Liver (tissue), 9 donors: ENCODE data around the gene PTGES. TPM values are rescaled to one million over a fixed set of nuclear protein-coding genes. Genes with fewer than 3 reads are reported as not detected.

Experiments used
- DNase-seq: peaks from one replicate; pipeline ENCODE4 v3.0.0-alpha.2; 2017; ENCODE audit warnings: low spot score
- H3K27ac ChIP-seq, 2 donors: one replicate each; pipeline ENCODE4 v1.7.0; 2013; ENCODE audit warnings: inconsistent platforms in 2 of 2, low read length in 2 of 2, control low read depth in 1 of 2, low read depth in 1 of 2, mild to moderate bottlenecking in 1 of 2
- H3K27me3 ChIP-seq, 4 donors: one replicate each; pipeline versions ENCODE4 v1.6.1 to v1.7.0; 2013; ENCODE audit warnings: low read length in 3 of 4, inconsistent platforms in 1 of 4, mild to moderate bottlenecking in 1 of 4, moderate library complexity in 1 of 4; ENCODE audit not compliant: control insufficient read depth in 4 of 4, insufficient read depth in 4 of 4
- H3K36me3 ChIP-seq, 4 donors: one replicate each; pipeline versions ENCODE4 v1.6.1 to v1.7.0; 2013; ENCODE audit warnings: low read length in 3 of 4, mild to moderate bottlenecking in 3 of 4, low read depth in 1 of 4, moderate library complexity in 1 of 4; ENCODE audit not compliant: control insufficient read depth in 4 of 4, insufficient read depth in 3 of 4
- H3K4me1 ChIP-seq, 4 donors: one replicate each; pipeline versions ENCODE4 v1.6.1 to v1.7.0; 2013; ENCODE audit warnings: low read length in 3 of 4, mild to moderate bottlenecking in 3 of 4, moderate library complexity in 1 of 4; ENCODE audit not compliant: control insufficient read depth in 4 of 4, insufficient read depth in 4 of 4
- H3K4me3 ChIP-seq, 3 donors: one replicate each; pipeline versions ENCODE4 v1.6.1 to v1.7.0; 2013; ENCODE audit warnings: low read length in 3 of 3, control low read depth in 1 of 3, low read depth in 1 of 3, mild to moderate bottlenecking in 1 of 3
- H3K9ac ChIP-seq, 2 donors: one replicate each; pipeline ENCODE4 v1.7.0; 2013; ENCODE audit warnings: low read length in 2 of 2, mild to moderate bottlenecking in 2 of 2, moderate library complexity in 2 of 2, control low read depth in 1 of 2, low read depth in 1 of 2
- H3K9me3 ChIP-seq, 4 donors: one replicate each; pipeline versions ENCODE4 v1.6.1 to v1.7.0; 2013; ENCODE audit warnings: low read length in 3 of 4; ENCODE audit not compliant: control insufficient read depth in 4 of 4
- EGR1 ChIP-seq, 2 donors: IDR thresholded peaks; 2 replicates each; pipeline ENCODE4 v1.6.1; 2016 to 2018; ENCODE audit warnings: antibody characterized with exemption in 2 of 2, low read depth in 2 of 2
- FOXA1 ChIP-seq: IDR thresholded peaks from 2 replicates; pipeline ENCODE4 v1.6.1; 2016; ENCODE audit warnings: antibody characterized with exemption
- FOXA2 ChIP-seq: IDR thresholded peaks from 2 replicates; pipeline ENCODE4 v1.6.1; 2016; ENCODE audit warnings: antibody characterized with exemption
- GABPA ChIP-seq, 2 donors: IDR thresholded peaks in 1 of 2; conservative IDR thresholded peaks in 1 of 2; 2 replicates each; pipeline ENCODE4 v1.6.1; 2016; ENCODE audit warnings: antibody characterized with exemption in 2 of 2, mild to moderate bottlenecking in 1 of 2, moderate library complexity in 1 of 2
- HNF4G ChIP-seq: IDR thresholded peaks from 2 replicates; pipeline ENCODE4 v1.6.1; 2016; ENCODE audit warnings: antibody characterized with exemption
- JUND ChIP-seq, 2 donors: IDR thresholded peaks; 2 replicates each; pipeline ENCODE4 v1.6.1; 2016; ENCODE audit warnings: antibody characterized with exemption in 2 of 2
- RAD21 ChIP-seq, 2 donors: IDR thresholded peaks; 2 replicates each; pipeline ENCODE4 v1.6.1; 2016; ENCODE audit warnings: antibody characterized with exemption in 2 of 2, mild to moderate bottlenecking in 2 of 2
- RXRA ChIP-seq, 2 donors: IDR thresholded peaks; 2 replicates each; pipeline ENCODE4 v1.6.1; 2017 to 2018; ENCODE audit warnings: antibody characterized with exemption in 2 of 2, mild to moderate bottlenecking in 1 of 2
- SP1 ChIP-seq: IDR thresholded peaks from 2 replicates; pipeline ENCODE4 v1.6.1; 2018; ENCODE audit warnings: antibody characterized with exemption, mild to moderate bottlenecking
- TAF1 ChIP-seq: conservative IDR thresholded peaks from 2 replicates; pipeline ENCODE4 v1.6.1; 2016; ENCODE audit warnings: antibody characterized with exemption, mild to moderate bottlenecking
- YY1 ChIP-seq: IDR thresholded peaks from 2 replicates; pipeline ENCODE4 v1.6.1; 2016; ENCODE audit warnings: antibody characterized with exemption, mild to moderate bottlenecking
- WGBS: extraction: QIAGEN DNeasy Blood & Tissue Kit; methylation state at CpG from one replicate; pipeline ENCODE4 v1.1.7; 2013; 5-methylcytosine and 5-hydroxymethylcytosine counted together
- polyA plus RNA-seq, 2 donors: library from polyadenylated mRNA; stranded (reverse) in 1 of 2; unstranded in 1 of 2; fragments of 200-250 nt in 1 of 2; fragments of >200 nt in 1 of 2; fragmentation: Nextera tagmentation in 1 of 2; extraction: Ambion mirVana in 1 of 2; gene quantifications; one replicate each; pipeline versions ENCODE4 v1.2.1 to v1.2.3, GENCODE V29; 2013 to 2015
- total RNA-seq, 2 donors: library from RNA; depleted of rRNA; stranded (reverse); fragments of >200 nt; gene quantifications; one replicate each; pipeline ENCODE4 v1.2.3, GENCODE V29; 2014
- TF ChIP-seq, protein P1 (sequence below): IDR thresholded peaks from 2 replicates; pipeline ENCODE4 v1.6.1; 2016; ENCODE audit warnings: antibody characterized with exemption
- TF ChIP-seq, protein P2 (sequence below): fragments of 150-350 bp; IDR thresholded peaks from 2 replicates; pipeline ENCODE4 v1.5.1; 2017; ENCODE audit warnings: improper control_type of control experiment, low read depth, low read length; ENCODE audit not compliant: missing input control
- TF ChIP-seq, protein P3 (sequence below): IDR thresholded peaks from 2 replicates; pipeline ENCODE4 v1.6.1; 2016; ENCODE audit warnings: antibody characterized with exemption, mild to moderate bottlenecking
- donor health status: healthy.
- donor health status: healthy.
- donor health status: healthy.
- donor health status: healthy.
- donor health status: healthy.

The PTGES gene
- total and polyA plus RNA-seq, 4 donors, result 0.07 to 0.47 (median 0.17) TPM; not detected in 1

DNA sequence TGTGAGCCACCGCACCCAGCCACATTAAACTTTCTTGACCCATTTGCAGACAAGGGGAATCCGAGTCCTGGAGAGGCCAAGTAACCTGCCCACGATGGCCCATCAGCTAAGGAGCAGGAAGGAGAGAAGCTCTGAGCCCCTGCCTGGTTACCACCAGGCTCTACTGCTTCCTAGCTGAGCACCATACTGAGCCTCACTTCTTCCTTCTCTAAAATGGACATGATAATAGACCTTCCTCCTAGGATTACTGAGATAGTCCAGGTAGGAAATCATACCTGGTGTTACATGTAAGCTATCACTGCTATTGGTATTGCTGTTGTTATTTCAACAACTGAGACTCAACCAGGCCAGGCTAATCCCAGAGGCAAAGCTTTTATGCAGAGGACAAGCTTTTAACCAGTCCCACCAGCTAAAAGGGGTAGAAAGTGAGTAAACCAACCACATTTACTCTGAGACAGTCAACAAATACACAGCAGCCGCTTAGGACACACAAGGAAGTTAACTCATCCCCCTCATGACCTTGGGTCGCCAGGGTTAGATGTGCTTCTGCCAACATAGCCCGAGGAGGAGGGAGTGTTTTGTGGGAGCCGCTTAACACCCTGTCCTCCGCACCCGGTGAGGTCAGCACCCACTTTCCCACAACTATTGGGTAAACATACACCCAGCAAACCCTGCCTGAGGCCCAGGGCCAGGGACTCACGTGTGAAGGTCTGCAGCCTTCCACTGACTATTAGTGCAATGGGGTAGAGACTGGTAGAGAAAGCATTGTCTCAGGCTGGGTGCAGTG is 20.6 kb upstream of the PTGES start:
- H3K9ac ChIP-seq, result no peak overlapping the region
- no peaks in the 10 kb centered on the region for H3K27me3 ChIP-seq
- DNase-seq, result no peak
- TF ChIP-seq RXRA (IDR thresholded peaks at IDR 0.05) (no peak), FOXA2 (no peak), EGR1 (IDR thresholded peaks at IDR 0.05; ENCODE audit: low read depth in 2 of 2) (no peak), TAF1 (no peak), SP1 (no peak)
- H3K4me1 ChIP-seq, result no peaks in the 10 kb centered on the region
- 50% methylated on average over 10 of the region's 10 CpGs for WGBS
- no peak overlapping the region for H3K27ac ChIP-seq
- H3K9me3 ChIP-seq, result no peaks in the 10 kb centered on the region
- no peaks in the 10 kb centered on the region for H3K36me3 ChIP-seq
- H3K4me3 ChIP-seq, result no peak overlapping the region

DNA sequence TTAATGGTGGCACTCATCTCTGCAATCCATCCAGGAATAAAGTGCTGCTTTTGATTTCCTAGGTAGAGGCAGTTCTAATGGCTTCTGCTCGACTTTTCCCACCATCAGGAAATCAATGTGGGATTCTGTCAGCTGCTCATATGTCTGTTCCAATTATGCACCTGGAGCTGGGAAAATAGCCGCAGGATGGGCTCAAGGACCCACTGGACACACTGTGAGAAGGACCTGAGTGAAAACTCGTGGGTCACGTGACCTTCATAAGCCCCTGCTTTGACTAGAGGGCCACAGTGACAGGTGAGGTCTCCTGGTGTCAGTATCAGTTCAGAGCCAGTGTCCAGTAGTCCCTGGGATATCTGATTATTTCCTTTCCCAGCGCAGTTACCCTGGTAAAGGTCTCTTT is 17.9 kb upstream of the PTGES start:
- Histone ChIP-seq H3K9ac (no peak overlapping the region), H3K4me1 (no peaks in the 10 kb centered on the region), H3K4me3 (no peak overlapping the region), H3K27me3 (no peaks in the 10 kb centered on the region), H3K9me3 (no peaks in the 10 kb centered on the region), H3K36me3 (no peaks in the 10 kb centered on the region), H3K27ac (no peak overlapping the region)
- TF ChIP-seq RAD21 (IDR thresholded peaks at IDR 0.05) (no peak), HNF4G (no peak), FOXA2 (no peak), TAF1 (no peak), JUND (IDR thresholded peaks at IDR 0.05) (no peak), GABPA (IDR thresholded peaks at IDR 0.05 in 1 of 2, conservative IDR thresholded peaks at IDR 0.05 in 1 of 2) (no peak)
- TF ChIP-seq, protein P1, sequence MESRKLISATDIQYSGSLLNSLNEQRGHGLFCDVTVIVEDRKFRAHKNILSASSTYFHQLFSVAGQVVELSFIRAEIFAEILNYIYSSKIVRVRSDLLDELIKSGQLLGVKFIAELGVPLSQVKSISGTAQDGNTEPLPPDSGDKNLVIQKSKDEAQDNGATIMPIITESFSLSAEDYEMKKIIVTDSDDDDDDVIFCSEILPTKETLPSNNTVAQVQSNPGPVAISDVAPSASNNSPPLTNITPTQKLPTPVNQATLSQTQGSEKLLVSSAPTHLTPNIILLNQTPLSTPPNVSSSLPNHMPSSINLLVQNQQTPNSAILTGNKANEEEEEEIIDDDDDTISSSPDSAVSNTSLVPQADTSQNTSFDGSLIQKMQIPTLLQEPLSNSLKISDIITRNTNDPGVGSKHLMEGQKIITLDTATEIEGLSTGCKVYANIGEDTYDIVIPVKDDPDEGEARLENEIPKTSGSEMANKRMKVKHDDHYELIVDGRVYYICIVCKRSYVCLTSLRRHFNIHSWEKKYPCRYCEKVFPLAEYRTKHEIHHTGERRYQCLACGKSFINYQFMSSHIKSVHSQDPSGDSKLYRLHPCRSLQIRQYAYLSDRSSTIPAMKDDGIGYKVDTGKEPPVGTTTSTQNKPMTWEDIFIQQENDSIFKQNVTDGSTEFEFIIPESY, result no peak
- TF ChIP-seq, protein P2, sequence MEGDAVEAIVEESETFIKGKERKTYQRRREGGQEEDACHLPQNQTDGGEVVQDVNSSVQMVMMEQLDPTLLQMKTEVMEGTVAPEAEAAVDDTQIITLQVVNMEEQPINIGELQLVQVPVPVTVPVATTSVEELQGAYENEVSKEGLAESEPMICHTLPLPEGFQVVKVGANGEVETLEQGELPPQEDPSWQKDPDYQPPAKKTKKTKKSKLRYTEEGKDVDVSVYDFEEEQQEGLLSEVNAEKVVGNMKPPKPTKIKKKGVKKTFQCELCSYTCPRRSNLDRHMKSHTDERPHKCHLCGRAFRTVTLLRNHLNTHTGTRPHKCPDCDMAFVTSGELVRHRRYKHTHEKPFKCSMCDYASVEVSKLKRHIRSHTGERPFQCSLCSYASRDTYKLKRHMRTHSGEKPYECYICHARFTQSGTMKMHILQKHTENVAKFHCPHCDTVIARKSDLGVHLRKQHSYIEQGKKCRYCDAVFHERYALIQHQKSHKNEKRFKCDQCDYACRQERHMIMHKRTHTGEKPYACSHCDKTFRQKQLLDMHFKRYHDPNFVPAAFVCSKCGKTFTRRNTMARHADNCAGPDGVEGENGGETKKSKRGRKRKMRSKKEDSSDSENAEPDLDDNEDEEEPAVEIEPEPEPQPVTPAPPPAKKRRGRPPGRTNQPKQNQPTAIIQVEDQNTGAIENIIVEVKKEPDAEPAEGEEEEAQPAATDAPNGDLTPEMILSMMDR, result no peak
- 87% methylated on average over 5 of the region's 5 CpGs for WGBS
- DNase-seq, result no peak

DNA sequence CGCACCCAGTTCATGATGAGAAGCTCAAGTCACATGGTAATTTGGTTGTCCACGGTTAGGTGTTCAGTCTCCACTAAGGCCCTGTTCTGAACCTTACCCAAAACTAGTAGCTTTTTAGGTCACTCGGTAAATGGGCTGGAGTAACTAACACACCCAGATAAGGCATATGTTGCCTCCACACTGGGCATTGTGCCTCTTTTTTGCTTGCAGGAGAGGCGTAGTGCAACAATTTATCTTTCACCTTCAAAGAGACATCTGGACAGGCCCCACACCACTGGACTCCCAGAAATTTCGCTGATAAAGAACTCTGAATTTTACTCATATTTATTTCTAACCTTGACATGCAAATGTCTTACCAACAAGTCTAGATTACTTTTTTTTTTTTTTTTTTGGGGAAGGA is 16.8 kb upstream of the PTGES start:
- Histone ChIP-seq H3K4me1 (no peaks in the 10 kb centered on the region), H3K27me3 (no peaks in the 10 kb centered on the region), H3K9me3 (no peaks in the 10 kb centered on the region), H3K27ac (no peak overlapping the region), H3K9ac (no peak overlapping the region), H3K36me3 (no peaks in the 10 kb centered on the region), H3K4me3 (no peak overlapping the region)
- no peak for DNase-seq
- TF ChIP-seq FOXA1 (no peak), YY1 (no peak), FOXA2 (no peak), EGR1 (IDR thresholded peaks at IDR 0.05; ENCODE audit: low read depth in 2 of 2) (no peak)
- TF ChIP-seq, protein P3, sequence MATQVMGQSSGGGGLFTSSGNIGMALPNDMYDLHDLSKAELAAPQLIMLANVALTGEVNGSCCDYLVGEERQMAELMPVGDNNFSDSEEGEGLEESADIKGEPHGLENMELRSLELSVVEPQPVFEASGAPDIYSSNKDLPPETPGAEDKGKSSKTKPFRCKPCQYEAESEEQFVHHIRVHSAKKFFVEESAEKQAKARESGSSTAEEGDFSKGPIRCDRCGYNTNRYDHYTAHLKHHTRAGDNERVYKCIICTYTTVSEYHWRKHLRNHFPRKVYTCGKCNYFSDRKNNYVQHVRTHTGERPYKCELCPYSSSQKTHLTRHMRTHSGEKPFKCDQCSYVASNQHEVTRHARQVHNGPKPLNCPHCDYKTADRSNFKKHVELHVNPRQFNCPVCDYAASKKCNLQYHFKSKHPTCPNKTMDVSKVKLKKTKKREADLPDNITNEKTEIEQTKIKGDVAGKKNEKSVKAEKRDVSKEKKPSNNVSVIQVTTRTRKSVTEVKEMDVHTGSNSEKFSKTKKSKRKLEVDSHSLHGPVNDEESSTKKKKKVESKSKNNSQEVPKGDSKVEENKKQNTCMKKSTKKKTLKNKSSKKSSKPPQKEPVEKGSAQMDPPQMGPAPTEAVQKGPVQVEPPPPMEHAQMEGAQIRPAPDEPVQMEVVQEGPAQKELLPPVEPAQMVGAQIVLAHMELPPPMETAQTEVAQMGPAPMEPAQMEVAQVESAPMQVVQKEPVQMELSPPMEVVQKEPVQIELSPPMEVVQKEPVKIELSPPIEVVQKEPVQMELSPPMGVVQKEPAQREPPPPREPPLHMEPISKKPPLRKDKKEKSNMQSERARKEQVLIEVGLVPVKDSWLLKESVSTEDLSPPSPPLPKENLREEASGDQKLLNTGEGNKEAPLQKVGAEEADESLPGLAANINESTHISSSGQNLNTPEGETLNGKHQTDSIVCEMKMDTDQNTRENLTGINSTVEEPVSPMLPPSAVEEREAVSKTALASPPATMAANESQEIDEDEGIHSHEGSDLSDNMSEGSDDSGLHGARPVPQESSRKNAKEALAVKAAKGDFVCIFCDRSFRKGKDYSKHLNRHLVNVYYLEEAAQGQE, result no peak
- 85% methylated on average over 5 of the region's 5 CpGs for WGBS
